H7 (cell line): ENCODE data around the gene TMEM43. TPM values are rescaled to one million over a fixed set of nuclear protein-coding genes. Genes with fewer than 3 reads are reported as not detected.
A peak's percentile ranks its signal among the peaks of the same experiment; 100 is the strongest.

Experiments
- DNase-seq: peaks from one replicate; pipeline ENCODE4 v3.0.0; 2012
- H3K27me3 ChIP-seq: 2 replicates; pipeline ENCODE4 v1.6.0; 2011; ENCODE audit warnings: mild to moderate bottlenecking, low read length; ENCODE audit not compliant: control insufficient read depth, insufficient read depth
- H3K36me3 ChIP-seq: replicated peaks from 2 replicates; pipeline ENCODE4 v1.5.1; 2011; ENCODE audit warnings: low read length; ENCODE audit not compliant: control insufficient read depth, insufficient read depth
- H3K4me3 ChIP-seq: 2 replicates; pipeline ENCODE4 v1.5.1; 2011; ENCODE audit warnings: low read depth, mild to moderate bottlenecking, control low read depth, low read length, moderate library complexity; ENCODE audit not compliant: insufficient read depth
- total RNA-seq: library from RNA; depleted of rRNA; stranded (reverse); fragments of >200 nt; shearing (Covaris generic); gene quantifications from 2 replicates; pipeline ENCODE4 v1.2.3, GENCODE V29; 2014

Gene TMEM43
- total RNA-seq, 1 experiment from 2014 or later, result 62.7 TPM

GRCh38 chr3:14157951-14158350 is 33.1 kb downstream of the TMEM43 start:
- Histone ChIP-seq H3K4me3 (no peak overlapping the region), H3K27me3 (no peaks in the 10 kb centered on the region), H3K36me3 (peaks cover 30% of the 10 kb centered on the region)
- no peak for DNase-seq

- no peak overlapping the region for H3K4me3 ChIP-seq
- DNase-seq, result no peak
- H3K27me3 ChIP-seq, result no peaks in the 10 kb centered on the region
- H3K36me3 ChIP-seq, result peaks cover 31% of the 10 kb centered on the region
These were observed 33.5 kb downstream of the TMEM43 start for GRCh38 chr3:14158370-14158769.

- Histone ChIP-seq H3K4me3 (no peak overlapping the region), H3K27me3 (no peaks in the 10 kb centered on the region), H3K36me3 (peaks cover 36% of the 10 kb centered on the region)
- DNase-seq, result no peak
These were observed 34.6 kb downstream of the TMEM43 start for GRCh38 chr3:14159426-14159825.

GRCh38 chr3:14161282-14161681 is 36.4 kb downstream of the TMEM43 start:
- H3K27me3 ChIP-seq, result no peaks in the 10 kb centered on the region
- peaks cover 44% of the 10 kb centered on the region for H3K36me3 ChIP-seq

DNA sequence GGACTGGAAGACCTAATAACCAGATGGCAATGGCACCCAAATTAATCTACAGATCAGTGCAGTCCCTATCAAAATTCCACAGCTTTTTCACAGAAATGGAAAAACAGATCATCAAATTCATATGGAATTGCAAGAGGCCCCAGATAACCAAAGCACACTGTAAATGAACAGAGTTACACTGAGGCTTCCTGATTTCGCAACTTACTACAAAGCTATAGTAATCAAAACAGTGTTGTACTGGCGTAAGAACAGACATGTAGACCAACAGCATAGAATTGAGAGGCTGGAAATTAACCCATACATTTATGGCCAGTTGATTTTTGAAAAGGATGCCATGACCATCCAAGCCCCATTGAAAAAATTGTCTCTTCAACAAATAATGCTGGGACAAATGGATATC is 37.3 kb downstream of the TMEM43 start:
- no peaks in the 10 kb centered on the region for H3K27me3 ChIP-seq
- DNase-seq, result no peak
- peaks cover 48% of the 10 kb centered on the region for H3K36me3 ChIP-seq
- no peak overlapping the region for H3K4me3 ChIP-seq

More at GRCh38 chr3:14161282-14161681, 36.4 kb downstream of the TMEM43 start:
- no peak overlapping the region for H3K4me3 ChIP-seq
- DNase-seq, result no peak

DNA sequence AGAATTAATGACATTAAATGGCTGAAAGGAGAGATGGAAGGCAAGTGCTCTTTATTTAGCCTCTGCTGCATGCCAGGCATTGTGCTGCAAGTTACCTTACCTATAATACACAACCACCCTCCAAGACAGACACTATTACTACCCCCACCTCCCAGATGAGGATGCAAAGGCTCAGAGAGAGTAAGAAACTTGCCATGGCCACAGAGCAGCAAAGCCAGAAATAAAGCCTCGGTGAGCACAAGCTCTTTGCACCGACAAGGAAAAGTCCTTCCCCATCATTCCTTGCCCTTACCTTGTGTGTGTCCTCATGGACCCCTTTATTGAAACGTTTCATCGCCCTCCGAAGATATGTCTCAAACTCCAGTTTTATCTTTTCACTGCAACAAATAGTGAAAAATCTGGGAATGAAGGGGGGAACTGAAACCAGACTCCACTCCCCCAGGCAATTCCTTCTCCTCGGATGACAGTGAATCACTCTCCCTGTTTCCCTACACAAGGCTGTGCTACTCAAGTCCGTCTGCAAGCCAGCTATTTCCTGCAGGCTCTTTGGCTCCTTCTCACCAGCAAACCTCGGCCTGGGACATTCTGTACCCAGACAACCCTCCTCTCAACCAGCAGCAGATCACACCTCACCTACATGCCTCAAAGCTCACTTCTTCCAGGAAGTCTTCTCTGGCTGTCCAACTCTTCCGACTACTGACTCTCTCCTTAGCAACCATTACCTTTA is 42.2 kb downstream of the TMEM43 start:
- no peak for DNase-seq
- Histone ChIP-seq H3K4me3 (no peak overlapping the region), H3K27me3 (no peaks in the 10 kb centered on the region), H3K36me3 (peaks cover 53% of the 10 kb centered on the region)

- no peak for DNase-seq
- Histone ChIP-seq H3K4me3 (no peak overlapping the region), H3K27me3 (no peaks in the 10 kb centered on the region), H3K36me3 (peaks cover 45% of the 10 kb centered on the region)
These were observed 44.6 kb downstream of the TMEM43 start for GRCh38 chr3:14169435-14169834.

GRCh38 chr3:14169871-14170270 is 45.0 kb downstream of the TMEM43 start:
- H3K36me3 ChIP-seq, result peaks cover 41% of the 10 kb centered on the region
- H3K4me3 ChIP-seq, result no peak overlapping the region
- DNase-seq, result no peak
- no peaks in the 10 kb centered on the region for H3K27me3 ChIP-seq

GRCh38 chr3:14170531-14171159 is 45.8 kb downstream of the TMEM43 start:
- Histone ChIP-seq H3K27me3 (no peaks in the 10 kb centered on the region), H3K4me3 (no peak overlapping the region), H3K36me3 (peaks cover 35% of the 10 kb centered on the region)
- no peak for DNase-seq

- no peaks in the 10 kb centered on the region for H3K27me3 ChIP-seq
- H3K36me3 ChIP-seq, result peaks cover 24% of the 10 kb centered on the region
- no peak for DNase-seq
- H3K4me3 ChIP-seq, result no peak overlapping the region
These were observed 47.6 kb downstream of the TMEM43 start for GRCh38 chr3:14172496-14172895.

GRCh38 chr3:14174483-14174882 is 49.6 kb downstream of the TMEM43 start:
- H3K27me3 ChIP-seq, result no peaks in the 10 kb centered on the region
- H3K36me3 ChIP-seq, result peaks cover 18% of the 10 kb centered on the region
- H3K4me3 ChIP-seq, result no peak overlapping the region
- DNase-seq, result no peak

DNA sequence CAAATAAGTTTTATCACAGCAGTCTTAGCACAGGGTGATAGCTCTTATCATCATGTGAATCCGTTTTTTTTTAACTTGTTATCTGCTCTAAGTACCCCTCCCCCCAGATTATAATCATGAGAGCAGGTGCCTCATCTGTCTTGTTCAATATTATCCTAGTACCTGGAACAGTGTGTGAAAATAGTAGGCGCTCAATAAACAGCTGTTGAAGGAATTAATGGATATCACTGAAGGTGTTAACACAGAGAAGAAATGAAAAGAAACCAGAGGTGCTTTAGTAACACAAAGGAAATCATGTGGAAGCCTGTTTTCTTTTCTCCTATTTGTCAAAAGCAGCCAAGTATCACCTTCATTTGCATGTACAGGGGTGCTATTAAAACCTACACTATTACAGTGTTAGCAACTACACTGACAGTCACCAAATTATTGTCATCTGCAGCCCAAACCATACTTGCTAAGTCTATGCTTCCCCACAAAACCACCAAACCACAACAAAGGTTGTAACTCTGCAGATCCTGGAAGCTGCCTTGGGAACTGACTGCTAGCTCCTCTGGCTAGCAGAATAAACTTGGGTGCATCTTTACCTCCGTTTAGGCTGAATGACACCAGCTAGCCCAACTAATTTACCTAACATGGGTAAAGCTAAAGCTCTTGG is 50.7 kb downstream of the TMEM43 start:
- Histone ChIP-seq H3K36me3 (peaks cover 10% of the 10 kb centered on the region), H3K27me3 (no peaks in the 10 kb centered on the region)
- DNase-seq, result no peak

DNA sequence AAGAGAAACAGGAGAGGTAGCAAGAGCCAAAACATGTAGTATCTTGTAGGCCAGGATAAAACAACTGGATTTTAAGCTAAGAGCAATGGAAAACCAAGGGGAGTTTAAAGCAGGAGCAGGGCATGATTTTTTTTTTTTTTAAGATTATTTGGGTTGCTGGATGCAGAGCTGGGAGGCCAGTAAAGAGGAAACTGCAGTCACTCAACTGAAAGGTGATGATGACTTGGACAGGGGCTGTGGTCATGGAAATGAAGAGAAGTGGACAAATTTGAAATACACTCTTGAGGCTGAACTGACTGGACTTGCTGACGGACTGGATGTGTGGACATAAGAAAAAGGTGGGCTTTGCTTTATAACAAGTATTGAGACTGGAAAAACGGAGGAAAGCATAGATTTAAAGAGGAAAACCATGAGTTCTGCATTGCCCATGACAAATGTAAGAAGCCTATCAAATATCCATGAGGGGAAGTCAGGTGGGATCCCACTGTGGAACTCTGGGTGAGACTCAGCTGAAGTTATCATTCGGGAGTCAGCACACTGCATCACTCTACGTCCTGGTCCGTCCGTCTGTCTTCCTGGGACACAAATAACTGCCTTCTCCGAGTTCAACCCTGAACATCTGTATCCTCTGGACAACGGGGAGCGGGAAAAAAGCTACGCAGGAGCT is 52.9 kb downstream of the TMEM43 start:
- H3K36me3 ChIP-seq, result peaks cover 3% of the 10 kb centered on the region
- DNase-seq, result no peak

More for the DNA sequence above, 50.7 kb downstream of the TMEM43 start:
- H3K4me3 ChIP-seq, result no peak overlapping the region

GRCh38 chr3:14178247-14179113 is 53.6 kb downstream of the TMEM43 start, which contains the start of the genes LSM3 and XPC:
TSS of gene LSM3 (plus strand) at chr3:14178817. CDS start at chr3:14178861, 44 bp downstream.
TSS of gene XPC (minus strand) at chr3:14178601. CDS start at chr3:14178568, 33 bp downstream.
- Histone ChIP-seq H3K4me3 (peak within 1 kb of the TSS; percentile 79), H3K36me3 (peaks cover 7% of the 10 kb centered on the region), H3K27me3 (no peaks in the 10 kb centered on the region)
- peak; percentile 94 for DNase-seq

More for the DNA sequence above, 52.9 kb downstream of the TMEM43 start:
- Histone ChIP-seq H3K4me3 (peak overlapping the region; percentile 79), H3K27me3 (no peaks in the 10 kb centered on the region)
